ENCODE results near the gene DCTN2.

DNA sequence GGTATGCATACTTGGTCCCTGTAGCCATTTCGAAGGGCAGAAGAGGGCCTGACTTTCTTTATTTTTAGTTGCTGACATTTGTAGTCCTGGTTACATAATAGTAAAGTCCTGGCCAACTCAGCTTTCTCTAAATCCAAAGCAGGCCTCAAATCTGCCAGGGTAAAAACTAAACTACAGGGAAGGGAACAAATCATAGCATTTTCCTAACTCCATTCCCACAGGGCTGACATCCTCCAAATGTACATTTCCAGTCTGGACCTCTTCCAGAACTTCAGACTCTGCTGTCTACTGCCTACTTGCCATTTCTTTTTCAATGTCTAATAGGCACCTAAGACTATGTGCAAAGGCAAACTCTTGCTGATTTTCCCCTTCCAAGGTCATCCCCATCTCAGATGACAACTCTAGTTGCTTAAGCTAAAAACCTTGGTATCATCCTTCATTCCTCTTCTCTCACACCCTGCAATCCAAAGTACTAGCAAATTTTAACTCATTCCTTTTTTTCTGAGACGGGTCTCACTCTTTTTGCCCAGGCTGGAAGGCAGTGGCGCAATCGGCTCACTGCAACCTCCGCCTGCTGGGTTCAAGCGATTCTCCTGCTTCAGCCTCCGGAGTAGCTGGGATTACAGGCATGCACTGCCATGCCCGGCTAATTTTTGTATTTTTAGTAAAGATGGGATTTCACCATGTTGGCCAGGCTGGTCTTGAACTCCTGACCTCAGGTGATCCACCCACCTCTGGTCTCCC lies 28.6 kb downstream of the DCTN2 start:
- TF ChIP-seq, protein P1, sequence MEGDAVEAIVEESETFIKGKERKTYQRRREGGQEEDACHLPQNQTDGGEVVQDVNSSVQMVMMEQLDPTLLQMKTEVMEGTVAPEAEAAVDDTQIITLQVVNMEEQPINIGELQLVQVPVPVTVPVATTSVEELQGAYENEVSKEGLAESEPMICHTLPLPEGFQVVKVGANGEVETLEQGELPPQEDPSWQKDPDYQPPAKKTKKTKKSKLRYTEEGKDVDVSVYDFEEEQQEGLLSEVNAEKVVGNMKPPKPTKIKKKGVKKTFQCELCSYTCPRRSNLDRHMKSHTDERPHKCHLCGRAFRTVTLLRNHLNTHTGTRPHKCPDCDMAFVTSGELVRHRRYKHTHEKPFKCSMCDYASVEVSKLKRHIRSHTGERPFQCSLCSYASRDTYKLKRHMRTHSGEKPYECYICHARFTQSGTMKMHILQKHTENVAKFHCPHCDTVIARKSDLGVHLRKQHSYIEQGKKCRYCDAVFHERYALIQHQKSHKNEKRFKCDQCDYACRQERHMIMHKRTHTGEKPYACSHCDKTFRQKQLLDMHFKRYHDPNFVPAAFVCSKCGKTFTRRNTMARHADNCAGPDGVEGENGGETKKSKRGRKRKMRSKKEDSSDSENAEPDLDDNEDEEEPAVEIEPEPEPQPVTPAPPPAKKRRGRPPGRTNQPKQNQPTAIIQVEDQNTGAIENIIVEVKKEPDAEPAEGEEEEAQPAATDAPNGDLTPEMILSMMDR (conservative IDR thresholded peaks at IDR 0.05; ENCODE audit: low read length): no peak
- no peak for TF ChIP-seq EZH2phosphoT487 (IDR thresholded peaks at IDR 0.05; ENCODE audit: borderline replicate concordance, low read depth, low read length)
